Fibroblast of upper back skin (primary cell): Measurements from ENCODE around the gene KCNK7.
A peak's percentile ranks its signal among the peaks of the same experiment; 100 is the strongest.
"Not testable (repeated sequence)": the region's sequence is repeated elsewhere in the genome, so short reads cannot be mapped to it uniquely, and the experiment has no call there.

ENCODE experiments used
- DNase-seq: peaks from one replicate; pipeline ENCODE4 v3.0.0-alpha.2; 2013

Gene KCNK7, protein sequence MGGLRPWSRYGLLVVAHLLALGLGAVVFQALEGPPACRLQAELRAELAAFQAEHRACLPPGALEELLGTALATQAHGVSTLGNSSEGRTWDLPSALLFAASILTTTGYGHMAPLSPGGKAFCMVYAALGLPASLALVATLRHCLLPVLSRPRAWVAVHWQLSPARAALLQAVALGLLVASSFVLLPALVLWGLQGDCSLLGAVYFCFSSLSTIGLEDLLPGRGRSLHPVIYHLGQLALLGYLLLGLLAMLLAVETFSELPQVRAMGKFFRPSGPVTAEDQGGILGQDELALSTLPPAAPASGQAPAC

DNA sequence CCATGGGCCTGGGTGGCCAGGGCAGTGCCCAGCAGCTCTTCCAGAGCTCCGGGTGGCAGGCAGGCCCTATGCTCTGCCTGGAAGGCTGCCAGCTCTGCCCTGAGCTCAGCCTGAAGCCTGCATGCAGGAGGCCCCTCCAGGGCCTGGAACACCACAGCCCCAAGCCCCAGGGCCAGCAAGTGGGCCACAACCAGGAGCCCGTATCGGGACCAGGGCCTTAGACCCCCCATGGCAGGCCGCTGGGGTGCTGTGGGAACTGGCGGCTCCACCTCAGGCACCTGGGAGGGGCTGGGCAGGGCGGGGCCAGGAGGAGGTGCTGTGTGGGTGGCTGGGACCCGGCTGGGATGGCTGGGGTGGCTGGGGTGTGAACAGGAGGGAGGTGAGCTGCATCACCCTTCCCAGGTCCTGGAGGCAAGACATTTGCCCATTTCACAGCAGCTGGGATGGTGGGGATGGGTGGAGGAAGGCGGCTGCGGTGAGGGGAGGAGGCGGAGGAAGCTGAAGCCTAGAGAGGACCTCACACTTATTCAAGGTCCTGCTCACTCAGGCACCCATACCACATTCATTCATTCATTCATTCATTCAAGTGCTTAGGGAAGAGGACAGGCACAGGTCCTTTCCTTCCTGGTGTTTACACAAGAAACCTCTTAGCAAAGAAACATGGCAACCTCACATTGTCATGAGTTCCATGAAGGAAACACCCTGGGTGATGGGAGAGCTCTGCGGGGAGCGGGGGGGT is at the start of gene KCNK7:
Gene KCNK7 (minus strand): TSS at position 258 of the 739 bp plus-strand sequence. CDS start 28 bp downstream, at position 230.
- no peak for DNase-seq

DNA sequence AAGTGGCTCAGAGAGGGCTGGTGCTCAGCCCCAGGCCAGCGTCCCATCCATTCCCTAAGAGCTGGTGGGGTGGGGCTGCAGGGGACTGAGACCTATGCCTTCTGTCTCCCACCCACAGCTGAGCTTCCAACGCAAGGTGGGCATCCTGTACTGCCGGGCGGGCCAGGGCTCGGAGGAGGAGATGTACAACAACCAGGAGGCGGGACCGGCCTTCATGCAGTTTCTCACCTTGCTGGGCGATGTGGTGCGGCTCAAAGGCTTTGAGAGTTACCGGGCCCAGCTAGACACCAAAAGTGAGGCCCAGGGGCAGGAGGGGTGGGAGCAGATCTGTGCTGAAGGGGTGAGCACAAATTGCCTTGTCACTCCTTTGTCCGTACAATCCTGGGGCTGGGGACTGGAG is 49.2 kb upstream of the KCNK7 start:
- no peak for DNase-seq

DNA sequence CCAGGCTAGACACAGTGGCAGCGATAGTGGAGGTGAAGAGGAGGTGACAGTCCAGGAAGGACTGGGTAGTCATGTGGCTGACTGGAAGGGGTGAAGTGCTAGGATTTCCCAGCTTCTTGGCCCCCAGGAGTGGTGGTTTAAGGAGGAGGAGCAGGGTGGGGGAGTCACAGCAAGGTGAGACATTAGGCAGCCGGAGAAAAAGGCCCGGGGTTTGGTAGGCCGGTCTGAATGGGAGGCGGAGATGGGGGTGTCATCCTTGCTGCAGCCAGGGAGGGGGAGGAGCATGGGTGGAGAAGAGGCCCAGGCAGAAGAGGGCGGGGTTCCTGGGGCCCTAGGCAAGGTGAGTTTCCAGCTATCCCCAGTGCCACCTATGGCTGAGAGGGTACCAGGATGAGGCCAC is 48.4 kb upstream of the KCNK7 start:
- no peak for DNase-seq

DNA sequence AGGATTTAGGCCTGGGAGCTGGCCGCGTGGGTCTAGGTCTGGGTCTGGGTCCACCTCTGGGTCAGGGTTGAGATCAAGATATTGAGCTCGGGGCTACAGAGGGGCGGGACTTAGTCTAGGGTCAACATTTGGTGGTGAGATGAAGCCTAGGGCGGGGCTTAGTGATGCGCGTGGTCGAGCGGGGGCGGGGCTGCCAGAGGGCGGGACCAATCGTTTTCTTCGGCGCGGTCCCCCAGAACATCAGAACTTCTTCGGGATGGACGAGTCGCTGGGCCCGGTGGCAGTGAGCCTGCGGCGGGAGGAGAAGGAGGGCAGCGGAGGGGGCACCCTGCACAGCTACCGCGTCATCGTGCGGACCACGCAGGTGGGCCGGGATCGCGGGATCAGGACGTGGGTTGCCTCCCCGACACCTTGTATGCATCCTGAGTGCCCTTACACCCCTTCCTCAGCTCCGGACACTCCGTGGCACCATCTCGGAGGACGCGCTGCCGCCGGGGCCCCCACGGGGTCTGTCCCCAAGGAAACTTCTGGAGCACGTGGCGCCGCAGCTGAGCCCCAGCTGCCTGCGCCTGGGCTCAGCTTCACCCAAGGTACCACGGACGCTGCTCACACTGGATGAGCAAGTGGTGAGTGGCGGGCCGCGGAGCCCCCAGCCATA is 46.5 kb upstream of the KCNK7 start:
- no peak for DNase-seq

DNA sequence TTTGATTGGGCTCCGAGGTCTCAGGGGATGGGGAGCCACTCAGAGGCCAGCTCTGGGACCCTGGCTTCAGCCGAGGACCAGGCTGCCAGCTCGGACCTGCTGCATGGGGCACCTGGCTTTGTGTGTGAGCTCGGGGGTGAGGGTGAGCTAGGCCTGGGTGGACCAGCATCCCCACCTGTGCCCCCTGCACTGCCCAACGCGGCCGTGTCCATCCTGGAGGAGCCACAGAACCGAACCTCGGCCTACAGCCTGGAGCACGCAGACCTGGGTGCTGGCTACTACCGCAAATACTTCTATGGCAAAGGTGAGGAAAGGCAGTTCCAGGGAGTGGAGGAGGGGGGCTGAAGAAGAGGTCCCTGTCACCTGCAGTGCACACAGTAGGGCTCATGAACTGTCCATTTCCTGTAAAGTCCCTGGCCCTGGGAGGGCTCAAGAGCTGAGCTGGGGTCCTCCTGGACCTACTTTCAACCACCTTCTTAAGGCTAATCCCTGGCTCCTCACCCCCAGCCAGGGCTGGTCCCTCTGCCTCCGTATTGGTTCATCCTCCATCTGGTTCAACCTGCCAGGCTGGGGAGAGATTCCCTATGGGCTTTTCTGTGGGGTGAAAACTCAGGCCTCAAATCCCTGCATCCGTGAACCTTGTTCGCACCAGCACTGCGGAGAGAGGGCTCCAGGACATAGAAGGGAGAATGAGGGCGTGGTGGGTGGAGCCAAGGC is 45.9 kb upstream of the KCNK7 start:
- DNase-seq = no peak

DNA sequence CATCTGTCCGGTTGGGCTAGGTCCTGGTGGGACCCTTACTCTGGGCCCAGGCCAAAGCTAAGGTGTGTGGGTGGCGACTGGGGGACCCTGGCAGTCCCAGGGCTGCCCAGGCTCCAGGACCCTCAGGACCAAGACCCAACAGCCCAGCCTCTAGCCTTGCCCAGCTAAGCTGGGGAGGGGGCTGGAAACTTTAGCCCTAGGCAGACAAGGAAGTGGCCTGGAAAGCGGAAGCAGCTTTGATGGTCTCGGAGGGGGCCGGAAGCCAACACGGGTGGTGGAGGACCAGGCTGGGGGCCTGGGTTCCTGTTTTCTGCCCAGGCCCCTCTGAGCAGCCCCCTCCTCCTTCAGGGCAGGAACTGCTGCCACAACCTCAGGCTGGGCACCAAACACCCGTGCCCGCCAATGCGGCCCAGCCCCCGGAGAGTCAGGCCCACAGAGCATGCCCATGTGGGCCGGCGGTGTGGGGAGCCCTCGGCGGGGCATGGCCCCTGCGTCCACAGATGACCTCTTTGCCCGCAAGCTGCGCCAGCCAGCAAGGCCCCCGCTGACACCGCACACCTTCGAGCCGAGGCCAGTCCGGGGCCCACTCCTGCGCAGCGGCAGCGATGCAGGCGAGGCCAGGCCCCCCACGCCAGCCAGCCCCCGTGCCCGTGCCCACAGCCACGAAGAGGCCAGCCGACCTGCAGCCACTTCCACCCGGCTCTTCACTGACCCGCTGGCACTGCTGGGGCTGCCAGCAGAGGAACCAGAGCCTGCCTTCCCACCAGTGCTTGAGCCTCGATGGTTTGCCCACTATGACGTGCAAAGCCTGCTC is 45.1 kb upstream of the KCNK7 start:
- no peak for DNase-seq

DNA sequence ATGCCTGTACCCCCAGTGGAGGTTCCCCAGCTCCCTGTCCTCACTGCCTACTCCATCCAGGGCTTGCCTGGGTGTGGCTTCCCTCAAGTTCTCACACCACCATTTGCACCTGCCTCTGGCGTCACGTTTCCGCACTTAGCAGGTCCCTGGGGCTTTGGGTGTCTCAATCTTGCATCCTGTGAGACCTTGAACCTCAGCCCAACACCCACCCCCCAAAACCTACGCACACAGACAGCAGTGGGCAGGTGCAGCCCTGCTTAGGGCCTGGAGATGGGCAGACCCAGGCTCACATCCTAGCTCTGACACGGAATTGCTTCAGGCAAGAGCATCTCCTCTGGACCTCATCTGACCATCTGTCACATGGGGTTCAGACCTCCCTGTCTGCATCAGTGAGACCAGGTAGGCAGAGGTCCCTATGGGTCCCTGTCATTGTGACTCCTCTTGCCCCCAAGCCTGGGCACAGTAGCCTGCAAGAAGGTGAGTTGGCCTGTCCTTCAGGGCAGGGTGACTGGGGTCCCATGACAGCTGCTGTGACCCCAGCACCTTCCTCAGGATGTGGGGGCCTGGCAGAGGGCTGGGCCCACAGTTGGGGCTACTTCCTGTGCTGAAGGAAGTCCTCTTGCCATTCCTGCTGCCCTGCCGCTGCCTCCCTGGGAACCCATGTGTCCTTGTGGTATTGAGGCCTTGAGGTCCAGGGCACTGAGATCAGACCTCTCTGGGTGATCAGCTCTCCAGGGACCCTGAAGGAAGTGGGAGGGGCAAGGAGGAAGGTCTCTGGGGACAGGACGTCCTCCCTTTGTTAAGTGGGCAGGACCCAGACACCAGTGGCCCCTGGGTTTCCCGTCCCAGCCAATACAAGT is 44.3 kb upstream of the KCNK7 start:
- no peak for DNase-seq

DNA sequence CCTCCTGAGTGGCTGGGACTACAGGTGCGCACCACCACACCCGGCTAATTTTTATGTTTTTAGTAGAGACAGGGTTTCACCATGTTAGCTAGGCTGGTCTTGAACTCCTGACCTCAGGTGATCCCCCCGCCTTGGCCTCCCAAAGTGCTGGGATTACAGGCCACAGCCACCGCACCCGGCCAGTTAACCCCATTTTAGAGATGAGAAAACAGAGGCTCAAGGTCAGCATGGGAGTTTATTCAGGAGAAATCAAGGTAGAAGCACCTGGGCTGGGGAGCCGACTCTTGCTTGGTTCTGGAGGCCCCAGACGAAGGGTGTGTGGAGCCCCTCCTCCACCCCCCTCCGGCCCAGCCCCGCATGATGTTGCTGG is 43.6 kb upstream of the KCNK7 start:
- not testable (repeated sequence) for DNase-seq

DNA sequence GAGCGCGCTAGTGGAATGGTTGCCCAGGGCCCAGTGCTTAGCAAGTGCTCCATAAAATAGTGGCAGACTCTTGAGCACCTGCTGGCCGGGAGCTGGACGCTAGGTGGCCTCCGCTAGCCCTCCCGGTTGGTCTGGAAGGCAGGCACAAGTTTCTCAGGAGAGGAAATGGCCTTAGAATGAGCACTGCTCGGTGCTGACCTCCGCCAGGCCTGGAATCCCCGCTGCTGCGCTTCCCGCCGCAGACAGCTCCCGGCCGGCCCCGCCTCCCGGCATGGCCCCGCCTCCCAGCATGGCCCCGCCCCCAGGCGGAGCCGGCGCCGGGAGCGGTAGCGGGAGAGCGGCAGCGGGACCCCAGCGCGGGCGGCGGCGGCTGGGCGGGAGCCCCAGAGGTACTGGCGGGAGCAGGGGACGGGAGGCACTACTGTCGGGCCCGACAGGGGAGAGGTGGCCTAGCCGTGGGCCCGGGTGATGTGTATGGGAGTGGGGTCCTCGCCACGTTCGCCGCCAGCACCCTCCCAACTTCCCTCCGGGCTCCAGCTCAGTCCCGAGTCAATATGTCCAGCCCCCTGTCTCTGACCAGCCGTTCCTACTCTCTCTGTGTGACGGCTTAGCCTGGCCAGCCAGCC is 42.3 kb upstream of the KCNK7 start, which contains the start of gene SIPA1:
Gene SIPA1 (plus strand): TSS at position 308 of the 626 bp plus-strand sequence. CDS start 2,821 bp downstream, outside the sequence.
- peak; percentile 82 for DNase-seq

DNA sequence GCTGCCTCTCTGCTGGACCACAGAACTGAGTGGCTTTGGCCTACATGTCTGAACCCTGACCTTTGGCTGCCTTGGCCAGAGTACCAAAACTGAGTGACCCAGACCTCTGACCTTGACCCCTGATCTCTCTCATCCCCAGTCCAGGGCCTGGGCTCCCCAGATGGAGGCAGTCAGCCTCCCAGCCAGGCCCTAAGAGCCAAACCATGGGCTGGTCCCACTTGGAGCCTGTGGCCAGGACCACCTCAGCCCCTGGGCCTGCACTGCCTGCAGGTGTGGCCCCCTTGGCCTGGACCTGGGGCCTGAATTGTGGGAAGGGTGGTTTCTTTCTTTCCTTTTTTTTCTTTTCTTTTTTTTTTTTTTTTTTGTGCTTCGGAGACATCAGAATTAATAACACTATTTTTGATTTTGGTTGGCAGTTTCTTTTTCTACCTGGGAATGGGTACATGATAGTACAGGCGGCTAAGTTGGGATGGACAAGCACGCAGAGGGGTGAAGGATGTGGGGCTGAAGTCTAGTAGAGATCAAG is 41.5 kb upstream of the KCNK7 start:
- DNase-seq = no peak

DNA sequence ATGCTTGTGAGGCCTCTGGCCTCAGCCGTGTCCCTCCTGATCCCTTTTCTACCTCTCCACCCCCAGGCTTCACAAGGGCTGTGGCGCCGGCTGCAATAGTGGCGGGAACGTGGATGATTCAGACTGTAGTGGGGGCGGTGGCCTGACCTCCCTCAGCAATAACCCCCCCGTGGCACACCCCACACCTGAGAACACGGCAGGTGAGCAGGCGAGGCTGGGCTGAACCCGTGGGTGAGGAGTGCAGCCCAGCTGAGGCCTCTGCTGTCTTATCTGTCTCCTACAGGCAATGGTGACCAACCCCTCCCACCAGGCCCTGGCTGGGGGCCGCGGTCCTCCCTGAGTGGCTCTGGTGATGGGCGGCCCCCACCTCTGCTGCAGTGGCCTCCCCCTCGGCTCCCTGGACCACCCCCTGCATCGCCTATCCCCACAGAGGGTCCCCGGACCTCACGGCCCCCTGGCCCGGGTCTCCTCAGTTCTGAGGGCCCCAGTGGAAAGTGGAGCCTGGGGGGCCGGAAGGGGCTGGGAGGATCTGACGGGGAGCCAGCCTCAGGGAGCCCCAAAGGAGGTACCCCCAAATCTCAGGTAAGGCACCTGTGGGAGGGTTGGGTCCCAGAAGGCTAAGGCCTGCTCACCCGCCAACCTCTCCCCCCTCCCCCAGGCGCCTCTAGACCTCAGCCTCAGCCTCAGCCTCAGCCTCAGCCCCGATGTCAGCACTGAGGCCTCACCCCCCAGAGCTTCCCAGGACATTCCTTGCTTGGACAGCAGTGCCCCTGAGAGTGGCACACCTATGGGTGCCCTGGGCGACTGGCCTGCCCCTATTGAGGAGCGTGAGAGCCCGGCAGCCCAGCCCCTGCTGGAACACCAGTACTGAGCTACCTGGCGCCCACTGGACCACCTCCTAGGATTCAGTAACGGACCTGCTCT is 40.8 kb upstream of the KCNK7 start:
- no peak for DNase-seq

DNA sequence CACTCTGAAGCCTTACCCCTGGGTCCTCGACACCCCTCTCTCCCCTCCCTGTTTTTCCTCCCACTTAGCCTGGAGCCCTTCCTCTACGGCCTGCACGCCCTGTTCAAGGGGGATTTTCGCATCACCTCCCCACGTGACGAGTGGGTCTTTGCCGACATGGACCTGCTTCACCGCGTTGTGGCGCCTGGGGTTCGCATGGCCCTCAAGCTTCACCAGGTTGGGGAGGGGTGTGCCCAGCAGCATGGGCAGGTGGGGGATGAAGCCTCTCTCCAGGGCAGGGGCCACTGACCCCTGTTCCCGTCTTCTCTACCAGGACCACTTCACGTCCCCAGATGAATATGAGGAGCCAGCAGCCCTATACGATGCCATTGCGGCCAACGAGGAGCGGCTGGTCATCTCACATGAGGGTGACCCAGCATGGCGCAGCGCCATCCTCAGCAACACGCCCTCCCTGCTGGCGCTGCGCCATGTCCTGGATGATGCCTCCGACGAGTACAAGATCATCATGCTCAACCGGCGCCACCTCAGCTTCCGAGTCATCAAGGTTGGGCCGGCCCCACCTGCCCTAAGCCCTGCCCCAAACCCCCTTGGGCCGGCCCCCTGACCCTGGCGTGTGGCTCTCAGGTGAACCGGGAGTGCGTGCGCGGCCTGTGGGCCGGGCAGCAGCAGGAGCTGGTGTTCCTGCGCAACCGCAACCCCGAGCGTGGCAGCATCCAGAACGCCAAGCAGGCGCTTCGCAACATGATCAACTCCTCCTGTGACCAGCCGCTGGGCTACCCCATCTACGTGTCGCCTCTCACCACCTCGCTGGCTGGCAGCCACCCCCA is 39.5 kb upstream of the KCNK7 start:
- no peak for DNase-seq

DNA sequence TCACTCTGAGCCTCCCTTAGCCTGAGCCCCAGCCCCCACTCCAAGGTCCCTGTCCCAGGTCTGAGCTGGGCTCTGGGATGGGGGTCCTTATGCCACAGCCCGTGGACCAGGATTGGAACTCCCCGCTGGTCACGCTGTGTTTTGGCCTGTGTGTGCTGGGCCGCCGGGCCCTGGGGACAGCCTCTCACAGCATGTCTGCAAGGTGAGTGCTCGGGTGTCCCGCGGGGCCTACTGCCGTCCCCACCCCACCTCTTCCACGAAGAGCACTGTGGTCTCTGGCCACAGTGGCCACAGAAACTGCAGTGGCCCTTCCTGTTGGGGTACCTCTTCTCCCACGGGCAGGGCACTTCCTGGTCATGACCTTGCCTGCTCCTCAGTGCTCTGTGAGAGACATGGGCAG is 38.8 kb upstream of the KCNK7 start:
- DNase-seq = no peak

DNA sequence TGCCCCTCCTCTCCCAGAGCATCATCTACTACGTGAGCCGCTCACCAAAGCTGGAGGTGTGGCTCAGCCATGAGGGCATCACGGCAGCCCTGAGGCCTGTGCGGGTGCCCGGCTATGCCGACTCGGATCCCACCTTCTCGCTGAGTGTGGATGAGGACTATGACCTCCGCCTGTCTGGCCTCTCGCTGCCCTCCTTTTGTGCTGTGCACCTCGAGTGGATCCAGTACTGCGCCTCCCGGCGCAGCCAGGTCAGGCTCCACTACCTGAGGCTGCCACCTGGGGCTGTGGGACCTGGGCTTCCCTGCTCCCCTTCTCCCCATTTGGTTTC is 38.5 kb upstream of the KCNK7 start:
- DNase-seq = no peak

DNA sequence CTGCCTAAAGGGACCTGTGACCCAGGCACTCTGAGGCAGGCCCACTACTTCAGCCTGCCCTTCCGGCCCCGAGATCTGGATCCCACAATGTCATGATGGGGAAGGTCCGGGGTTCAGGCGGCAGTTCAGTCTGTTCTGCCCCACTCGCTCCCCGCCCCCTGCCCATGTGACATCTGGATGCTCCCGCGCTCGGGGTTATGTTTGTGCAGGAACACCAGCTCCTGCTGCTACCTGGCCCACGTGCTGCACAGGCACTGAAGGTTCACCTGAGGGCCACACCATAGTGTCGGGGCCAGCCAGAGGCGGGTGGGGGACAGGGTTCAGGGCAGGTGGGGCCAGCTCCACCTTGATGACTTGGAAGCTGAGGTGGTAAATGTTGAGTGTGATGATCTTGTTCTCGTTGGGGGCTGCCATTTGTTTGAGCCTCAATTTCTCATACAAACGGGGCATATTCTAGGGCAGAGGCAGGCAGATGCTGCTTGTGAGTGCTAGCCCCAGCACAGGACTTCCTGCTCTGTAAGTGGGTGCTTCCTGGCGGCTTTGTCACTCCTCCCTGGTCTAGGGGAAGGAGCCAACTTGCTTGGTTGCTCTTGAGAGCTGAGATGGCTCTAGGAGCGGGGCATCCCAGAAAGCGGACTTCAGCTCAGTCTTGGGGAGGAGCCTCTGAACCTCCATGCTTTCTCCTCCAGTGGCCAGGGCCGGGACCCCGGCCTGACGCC is 37.9 kb upstream of the KCNK7 start:
- no peak for DNase-seq

DNA sequence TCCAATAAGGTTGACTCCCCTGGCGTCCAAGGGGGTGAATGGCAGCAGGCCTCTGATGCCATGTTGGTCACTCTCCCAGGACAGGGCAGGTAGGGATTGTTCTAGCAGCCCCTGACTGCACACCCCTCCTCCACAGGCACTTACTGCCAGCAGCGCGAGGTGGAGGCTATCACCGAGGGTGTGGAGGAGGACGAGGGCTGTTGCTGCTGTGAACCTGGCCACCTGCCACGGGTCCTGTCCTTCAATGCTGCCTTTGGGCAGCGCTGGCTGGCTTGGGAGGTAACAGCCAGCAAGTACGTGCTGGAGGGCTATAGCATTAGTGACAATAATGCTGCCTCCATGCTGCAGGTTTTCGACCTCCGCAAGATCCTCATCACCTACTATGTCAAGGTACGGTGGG is 34.6 kb upstream of the KCNK7 start:
- no peak for DNase-seq

DNA sequence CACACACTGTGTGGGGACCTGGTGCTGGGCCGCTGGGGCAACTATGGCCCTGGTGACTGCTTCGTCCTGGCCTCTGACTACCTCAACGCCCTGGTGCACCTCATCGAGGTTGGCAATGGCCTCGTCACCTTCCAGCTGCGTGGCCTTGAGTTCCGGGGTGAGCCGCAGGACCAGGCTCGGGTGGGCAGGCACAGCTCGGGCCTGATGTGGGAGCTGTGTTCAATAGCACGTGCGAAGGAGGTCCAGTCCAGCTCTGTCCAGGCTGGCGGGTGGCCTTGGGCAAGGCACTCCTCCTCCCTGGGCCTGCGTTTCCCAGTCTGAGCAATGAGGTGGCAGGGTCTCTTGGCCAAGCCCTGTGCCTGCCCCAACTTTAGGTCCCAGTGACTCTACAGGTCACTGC is 34.0 kb upstream of the KCNK7 start:
- no peak for DNase-seq

DNA sequence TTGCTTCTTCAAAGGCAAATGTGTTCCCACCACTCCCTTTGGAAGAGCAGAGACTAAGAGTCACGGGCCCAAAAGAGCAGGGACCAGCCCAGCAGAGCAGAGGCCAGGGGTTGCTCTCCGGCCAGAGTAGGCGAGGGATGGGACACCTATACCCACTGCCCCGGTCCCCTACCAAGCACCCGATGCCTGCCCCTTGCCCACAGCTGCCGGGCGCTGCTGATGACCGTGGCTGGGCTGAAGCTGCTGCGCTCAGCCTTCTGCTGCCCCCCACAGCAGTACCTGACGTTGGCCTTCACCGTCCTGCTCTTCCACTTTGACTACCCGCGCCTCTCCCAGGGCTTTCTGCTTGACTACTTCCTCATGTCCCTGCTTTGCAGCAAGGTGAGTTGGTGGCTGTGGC is 31.6 kb upstream of the KCNK7 start:
- DNase-seq = no peak
